Measurements from ENCODE around the gene HELQ.
"Not testable (repeated sequence)": the region's sequence is repeated elsewhere in the genome, so short reads cannot be mapped to it uniquely, and the experiment has no call there.

The HELQ gene

GRCh38 chr4:83496085-83496917 is 40.7 kb upstream of the HELQ start:
- CTCF ChIA-PET, result interaction anchor here (1.1 to 5.6 kb wide), 2 partner anchors 13 to 146 kb away, joined by 3 to 31 read pairs; no protein-coding TSS in a partner anchor
- 76% methylated on average over 5 of the region's 8 CpGs for WGBS (ENCODE audit: insufficient coverage)
- H3K36me3 ChIP-seq (ENCODE audit: control insufficient read depth in 4 of 4, insufficient read depth in 4 of 4, low read length in 3 of 4); POLR2A ChIA-PET; H3K4me1 ChIP-seq (ENCODE audit: control extremely low read depth in 1 of 4, control insufficient read depth in 4 of 4, insufficient read depth in 4 of 4, low read length in 3 of 4); H3K27me3 ChIP-seq (replicated peaks in 2 of 5; ENCODE audit: control insufficient read depth in 4 of 5, insufficient read depth in 5 of 5, low read length in 4 of 5); H3K9me3 ChIP-seq (ENCODE audit: control extremely low read depth in 1 of 5, control insufficient read depth in 4 of 5, insufficient read depth in 2 of 5, low read depth in 1 of 5, low read length in 4 of 5); H3K4me3 ChIP-seq (ENCODE audit: control insufficient read depth in 1 of 7, extremely low read depth in 1 of 7, insufficient read depth in 4 of 7, low read depth in 2 of 7, low read length in 6 of 7): not testable (repeated sequence)
- peak overlapping the region in 1 of 2 experiments; percentile 68 for H3K27ac ChIP-seq (ENCODE audit: insufficient read depth in 1 of 2, low read depth in 1 of 2, low read length in 2 of 2, poor library complexity in 1 of 2, severe bottlenecking in 2 of 2)
- DNase-seq, result peak in 1 of 3 donors; percentile 23

GRCh38 chr4:83490876-83491450 is 35.3 kb upstream of the HELQ start:
- no peaks in the 10 kb centered on the region for H3K27me3 ChIP-seq (replicated peaks in 2 of 5; ENCODE audit: control insufficient read depth in 4 of 5, insufficient read depth in 5 of 5, low read length in 4 of 5)
- peak; percentile 47 to 58 (median 57) for DNase-seq
- CTCF ChIA-PET, result interaction anchor here (0.9 to 1.7 kb wide), 5 partner anchors 7 to 147 kb away, joined by 3 to 6 read pairs (median 3); partner anchors contain the start of gene GPAT3
- WGBS (ENCODE audit: insufficient coverage), result no CpG with 5 or more reads among the region's 1 CpG
- no peak overlapping the region for H3K4me3 ChIP-seq (ENCODE audit: control insufficient read depth in 1 of 7, extremely low read depth in 1 of 7, insufficient read depth in 4 of 7, low read depth in 2 of 7, low read length in 6 of 7)
- H3K27ac ChIP-seq (ENCODE audit: insufficient read depth in 1 of 2, low read depth in 1 of 2, low read length in 2 of 2, poor library complexity in 1 of 2, severe bottlenecking in 2 of 2), result no peak overlapping the region
- no peaks in the 10 kb centered on the region for H3K36me3 ChIP-seq (ENCODE audit: control insufficient read depth in 4 of 4, insufficient read depth in 4 of 4, low read length in 3 of 4)
- no peaks in the 10 kb centered on the region for H3K9me3 ChIP-seq (ENCODE audit: control extremely low read depth in 1 of 5, control insufficient read depth in 4 of 5, insufficient read depth in 2 of 5, low read depth in 1 of 5, low read length in 4 of 5)
- POLR2A ChIA-PET, result no interaction called here
- peaks cover 0 to under 1% (median 0%) of the 10 kb centered on the region in 4 experiments for H3K4me1 ChIP-seq (ENCODE audit: control extremely low read depth in 1 of 4, control insufficient read depth in 4 of 4, insufficient read depth in 4 of 4, low read length in 3 of 4)

GRCh38 chr4:83489711-83490326 is 34.2 kb upstream of the HELQ start:
- Histone ChIP-seq H3K27me3 (replicated peaks in 2 of 5; ENCODE audit: control insufficient read depth in 4 of 5, insufficient read depth in 5 of 5, low read length in 4 of 5) (no peaks in the 10 kb centered on the region), H3K27ac (ENCODE audit: insufficient read depth in 1 of 2, low read depth in 1 of 2, low read length in 2 of 2, poor library complexity in 1 of 2, severe bottlenecking in 2 of 2) (no peak overlapping the region), H3K9me3 (ENCODE audit: control extremely low read depth in 1 of 5, control insufficient read depth in 4 of 5, insufficient read depth in 2 of 5, low read depth in 1 of 5, low read length in 4 of 5) (no peaks in the 10 kb centered on the region), H3K36me3 (ENCODE audit: control insufficient read depth in 4 of 4, insufficient read depth in 4 of 4, low read length in 3 of 4) (no peaks in the 10 kb centered on the region), H3K4me1 (ENCODE audit: control extremely low read depth in 1 of 4, control insufficient read depth in 4 of 4, insufficient read depth in 4 of 4, low read length in 3 of 4) (peaks cover 4 to 8% (median 8%) of the 10 kb centered on the region in 4 experiments), H3K4me3 (ENCODE audit: control insufficient read depth in 1 of 7, extremely low read depth in 1 of 7, insufficient read depth in 4 of 7, low read depth in 2 of 7, low read length in 6 of 7) (no peak overlapping the region)
- no CpG with 5 or more reads among the region's 1 CpG for WGBS (ENCODE audit: insufficient coverage)
- ChIA-PET CTCF (interaction anchor here (0.9 to 1.2 kb wide), 2 partner anchors 8 to 15 kb away, joined by 3 read pairs; no protein-coding TSS in a partner anchor), POLR2A (interaction anchor here (0.6 kb wide), 1 partner anchor 1289 kb away, joined by 4 read pairs; no protein-coding TSS in a partner anchor)
- no peak for DNase-seq

DNA sequence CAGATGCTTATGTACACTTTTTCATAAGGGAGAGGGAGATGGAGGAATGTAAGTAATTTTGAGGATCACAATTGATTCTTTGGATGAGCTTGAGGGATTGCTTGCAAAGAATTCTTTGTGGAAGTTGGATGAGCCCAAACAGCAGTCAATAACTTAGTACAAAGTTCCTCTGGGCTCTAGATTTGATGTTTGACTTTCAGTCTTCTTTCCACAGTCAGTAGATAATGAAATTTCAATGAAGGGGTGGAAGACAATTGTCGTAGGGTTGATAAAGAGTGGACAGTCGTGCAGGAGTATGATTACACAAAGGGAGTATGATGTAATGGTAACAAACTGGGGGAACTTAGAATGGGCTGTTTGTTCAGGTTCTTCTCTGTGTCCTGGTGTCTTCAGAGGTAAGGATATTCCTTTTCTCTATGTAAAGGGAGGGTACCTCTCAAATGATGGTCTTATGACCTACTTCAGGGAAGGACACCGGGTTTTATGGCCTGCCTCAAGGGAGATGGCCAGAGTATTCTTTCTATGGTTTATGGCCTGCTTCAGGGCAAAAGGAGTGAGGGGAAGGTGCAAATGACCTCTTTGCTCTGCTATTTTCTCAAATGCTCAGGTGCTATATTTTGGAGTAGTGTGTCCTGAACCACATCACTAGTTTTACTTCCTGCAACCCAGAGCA is 31.0 kb upstream of the HELQ start:
- 100% methylated on average over 3 of the region's 3 CpGs for WGBS (ENCODE audit: insufficient coverage)
- no peak for DNase-seq
- Histone ChIP-seq H3K27me3 (replicated peaks in 2 of 5; ENCODE audit: control insufficient read depth in 4 of 5, insufficient read depth in 5 of 5, low read length in 4 of 5) (no peaks in the 10 kb centered on the region), H3K9me3 (ENCODE audit: control extremely low read depth in 1 of 5, control insufficient read depth in 4 of 5, insufficient read depth in 2 of 5, low read depth in 1 of 5, low read length in 4 of 5) (no peaks in the 10 kb centered on the region), H3K4me3 (ENCODE audit: control insufficient read depth in 1 of 7, extremely low read depth in 1 of 7, insufficient read depth in 4 of 7, low read depth in 2 of 7, low read length in 6 of 7) (no peak overlapping the region), H3K4me1 (ENCODE audit: control extremely low read depth in 1 of 4, control insufficient read depth in 4 of 4, insufficient read depth in 4 of 4, low read length in 3 of 4) (peaks cover 10 to 16% (median 15%) of the 10 kb centered on the region in 4 experiments), H3K36me3 (ENCODE audit: control insufficient read depth in 4 of 4, insufficient read depth in 4 of 4, low read length in 3 of 4) (peaks cover 0 to 2% (median 0%) of the 10 kb centered on the region in 4 experiments), H3K27ac (ENCODE audit: insufficient read depth in 1 of 2, low read depth in 1 of 2, low read length in 2 of 2, poor library complexity in 1 of 2, severe bottlenecking in 2 of 2) (no peak overlapping the region)
- ChIA-PET POLR2A (no interaction called here), CTCF (interaction anchor here (1.2 to 1.5 kb wide), 3 partner anchors 11 to 159 kb away, joined by 3 to 4 read pairs (median 4); no protein-coding TSS in a partner anchor)

DNA sequence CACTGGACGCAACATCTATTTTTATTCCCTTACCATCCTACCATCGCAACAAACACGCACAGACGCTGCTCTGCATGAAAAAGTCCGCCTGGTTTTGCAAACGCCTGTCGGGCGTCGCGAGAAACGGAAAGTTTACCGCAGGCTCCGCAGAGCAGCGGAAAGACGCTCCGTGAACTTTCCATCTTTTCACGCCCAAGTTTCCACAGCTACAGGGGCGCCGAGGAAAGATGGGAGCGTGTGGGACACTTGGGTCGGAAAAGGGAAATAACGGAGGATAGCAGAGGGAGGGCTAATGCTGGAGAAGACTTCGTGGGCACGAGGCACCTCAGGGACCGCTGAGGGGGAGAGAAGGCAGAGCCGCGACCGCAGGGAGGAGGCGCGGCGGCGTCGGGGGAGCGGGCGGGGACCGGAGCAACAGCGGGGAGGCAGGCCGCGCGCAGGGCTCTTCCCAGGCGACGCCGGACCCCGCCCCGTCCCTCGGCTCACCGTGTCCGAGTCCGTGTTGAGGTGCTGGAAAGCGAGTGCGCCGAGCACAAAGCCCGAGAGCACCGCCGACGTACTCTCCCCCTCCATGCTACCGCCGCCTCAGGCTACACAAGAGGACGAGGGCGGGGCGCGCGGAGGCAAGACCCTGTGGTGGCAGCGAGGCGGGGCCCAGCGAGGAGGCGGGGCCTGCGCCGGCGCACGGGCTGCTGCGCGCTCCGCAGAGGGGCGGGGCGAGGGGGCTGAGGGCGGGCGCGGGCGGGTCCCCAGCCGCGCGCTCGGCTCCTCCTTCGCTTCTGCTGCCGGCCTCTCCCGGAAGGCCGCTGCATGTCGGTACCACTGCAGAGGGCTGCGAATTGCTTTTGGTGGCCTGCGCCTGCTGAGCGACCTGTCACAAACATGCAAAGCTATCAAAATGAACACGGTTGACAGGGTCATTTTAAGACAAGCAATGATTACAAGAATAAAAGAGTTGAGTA is 29.2 kb upstream of the HELQ start, which contains the start of gene ABRAXAS1:
TSS of gene ABRAXAS1 (minus strand) at position 601 of the 962 bp plus-strand sequence. CDS start at position 573, 28 bp downstream.
- Histone ChIP-seq H3K27ac (ENCODE audit: insufficient read depth in 1 of 2, low read depth in 1 of 2, low read length in 2 of 2, poor library complexity in 1 of 2, severe bottlenecking in 2 of 2) (peak within 1 kb of the TSS in 1 of 2 experiments; percentile 38), H3K27me3 (replicated peaks in 2 of 5; ENCODE audit: control insufficient read depth in 4 of 5, insufficient read depth in 5 of 5, low read length in 4 of 5) (no peaks in the 10 kb centered on the region), H3K4me1 (ENCODE audit: control extremely low read depth in 1 of 4, control insufficient read depth in 4 of 4, insufficient read depth in 4 of 4, low read length in 3 of 4) (peaks cover 10 to 16% (median 15%) of the 10 kb centered on the region in 4 experiments), H3K36me3 (ENCODE audit: control insufficient read depth in 4 of 4, insufficient read depth in 4 of 4, low read length in 3 of 4) (peaks cover 0 to 6% (median 3%) of the 10 kb centered on the region in 4 experiments), H3K4me3 (ENCODE audit: control insufficient read depth in 1 of 7, extremely low read depth in 1 of 7, insufficient read depth in 4 of 7, low read depth in 2 of 7, low read length in 6 of 7) (peak within 1 kb of the TSS; percentile 69 to 86 (median 81)), H3K9me3 (ENCODE audit: control extremely low read depth in 1 of 5, control insufficient read depth in 4 of 5, insufficient read depth in 2 of 5, low read depth in 1 of 5, low read length in 4 of 5) (no peaks in the 10 kb centered on the region)
- DNase-seq, result peak; percentile 92 to 97 (median 96)
- WGBS (ENCODE audit: insufficient coverage), result under 1% methylated on average over 66 of the region's 93 CpGs
- ChIA-PET CTCF (interaction anchor here (1.2 to 1.8 kb wide), 4 partner anchors 10 to 158 kb away, joined by 3 to 4 read pairs (median 4); no protein-coding TSS in a partner anchor), POLR2A (interaction anchor here (1.3 kb wide), 1 partner anchor 30 kb away, joined by 3 read pairs; the partner anchor contains the start of gene HELQ)

GRCh38 chr4:83473966-83474365 is 18.3 kb upstream of the HELQ start:
- no peak overlapping the region for H3K4me3 ChIP-seq (ENCODE audit: control insufficient read depth in 1 of 7, extremely low read depth in 1 of 7, insufficient read depth in 4 of 7, low read depth in 2 of 7, low read length in 6 of 7)
- ChIA-PET POLR2A (no interaction called here), CTCF (no interaction called here)
- DNase-seq, result no peak
- no peaks in the 10 kb centered on the region for H3K9me3 ChIP-seq (ENCODE audit: control extremely low read depth in 1 of 5, control insufficient read depth in 4 of 5, insufficient read depth in 2 of 5, low read depth in 1 of 5, low read length in 4 of 5)
- peaks cover 15 to 25% (median 20%) of the 10 kb centered on the region in 4 experiments for H3K36me3 ChIP-seq (ENCODE audit: control insufficient read depth in 4 of 4, insufficient read depth in 4 of 4, low read length in 3 of 4)
- WGBS (ENCODE audit: insufficient coverage), result no CpG with 5 or more reads among the region's 2 CpGs
- no peaks in the 10 kb centered on the region for H3K4me1 ChIP-seq (ENCODE audit: control extremely low read depth in 1 of 4, control insufficient read depth in 4 of 4, insufficient read depth in 4 of 4, low read length in 3 of 4)
- no peaks in the 10 kb centered on the region for H3K27me3 ChIP-seq (replicated peaks in 2 of 5; ENCODE audit: control insufficient read depth in 4 of 5, insufficient read depth in 5 of 5, low read length in 4 of 5)
- H3K27ac ChIP-seq (ENCODE audit: insufficient read depth in 1 of 2, low read depth in 1 of 2, low read length in 2 of 2, poor library complexity in 1 of 2, severe bottlenecking in 2 of 2), result no peak overlapping the region

All from common myeloid progenitor, CD34-positive (primary cell).